ENCODE data around the gene CLASRP.
"Not testable (repeated sequence)": the region's sequence is repeated elsewhere in the genome, so short reads cannot be mapped to it uniquely, and the experiment has no call there.

CLASRP gene

GRCh38 chr19:45117167-45117594 is 78.3 kb downstream of the CLASRP start:
- Histone ChIP-seq H3K9me3 (replicated peaks; ENCODE audit: insufficient read depth, low read length) (no peaks in the 10 kb centered on the region), H3K79me2 (ENCODE audit: low read length) (peaks cover 87% of the 10 kb centered on the region), H3F3A (ENCODE audit: insufficient read depth, low read length) (peaks cover 30% of the 10 kb centered on the region), H3K27ac (ENCODE audit: low read length) (peak overlapping the region; percentile 88), H3K9me2 (replicated peaks; ENCODE audit: insufficient read depth, low read length) (no peaks in the 10 kb centered on the region), H3K4me1 (ENCODE audit: low read length) (peaks cover 28% of the 10 kb centered on the region), H3K4me3 (ENCODE audit: low read length) (no peak overlapping the region), H3K36me3 (replicated peaks; ENCODE audit: insufficient read depth, low read length) (no peaks in the 10 kb centered on the region), H2AFZ (ENCODE audit: low read length) (no peak overlapping the region), H3K9ac (ENCODE audit: low read length) (no peak overlapping the region), H3K4me2 (ENCODE audit: low read depth, low read length) (peak overlapping the region; percentile 75), H4K20me1 (ENCODE audit: insufficient read depth, low read length) (peaks cover 2% of the 10 kb centered on the region), H3K27me3 (replicated peaks; ENCODE audit: insufficient read depth, low read length) (no peaks in the 10 kb centered on the region)
- TF ChIP-seq EZH2 (optimal IDR thresholded peaks at IDR 0.05; ENCODE audit: low read depth, low read length) (no peak), CTCF (IDR thresholded peaks at IDR 0.05; ENCODE audit: low read length) (no peak), EZH2phosphoT487 (IDR thresholded peaks at IDR 0.05; ENCODE audit: low read length) (no peak)
- peak; percentile 85 for DNase-seq

- Histone ChIP-seq H2AFZ (ENCODE audit: low read length) (no peak overlapping the region), H3K4me2 (ENCODE audit: low read depth, low read length) (peak overlapping the region; percentile 75), H4K20me1 (ENCODE audit: insufficient read depth, low read length) (peaks cover 2% of the 10 kb centered on the region), H3F3A (ENCODE audit: insufficient read depth, low read length) (peaks cover 30% of the 10 kb centered on the region), H3K4me1 (ENCODE audit: low read length) (peaks cover 28% of the 10 kb centered on the region), H3K27me3 (replicated peaks; ENCODE audit: insufficient read depth, low read length) (no peaks in the 10 kb centered on the region), H3K4me3 (ENCODE audit: low read length) (no peak overlapping the region), H3K79me2 (ENCODE audit: low read length) (peaks cover 87% of the 10 kb centered on the region), H3K36me3 (replicated peaks; ENCODE audit: insufficient read depth, low read length) (no peaks in the 10 kb centered on the region), H3K9ac (ENCODE audit: low read length) (no peak overlapping the region), H3K9me3 (replicated peaks; ENCODE audit: insufficient read depth, low read length) (no peaks in the 10 kb centered on the region), H3K9me2 (replicated peaks; ENCODE audit: insufficient read depth, low read length) (no peaks in the 10 kb centered on the region), H3K27ac (ENCODE audit: low read length) (peak overlapping the region; percentile 88)
- TF ChIP-seq EZH2 (optimal IDR thresholded peaks at IDR 0.05; ENCODE audit: low read depth, low read length) (no peak), CTCF (IDR thresholded peaks at IDR 0.05; ENCODE audit: low read length) (no peak), EZH2phosphoT487 (IDR thresholded peaks at IDR 0.05; ENCODE audit: low read length) (no peak)
- no peak for DNase-seq
Observed at GRCh38 chr19:45117671-45118070, 78.8 kb downstream of the CLASRP start.

- Histone ChIP-seq H2AFZ (ENCODE audit: low read length) (no peak overlapping the region), H3K9me3 (replicated peaks; ENCODE audit: insufficient read depth, low read length) (no peaks in the 10 kb centered on the region), H3K9ac (ENCODE audit: low read length) (peak overlapping the region; percentile 53), H3K79me2 (ENCODE audit: low read length) (peaks cover 87% of the 10 kb centered on the region), H3K4me2 (ENCODE audit: low read depth, low read length) (peak overlapping the region; percentile 75), H3K4me3 (ENCODE audit: low read length) (peak overlapping the region; percentile 15; the same call in 1 of the 2 replicates), H3K4me1 (ENCODE audit: low read length) (peaks cover 28% of the 10 kb centered on the region), H3K27me3 (replicated peaks; ENCODE audit: insufficient read depth, low read length) (no peaks in the 10 kb centered on the region), H3K36me3 (replicated peaks; ENCODE audit: insufficient read depth, low read length) (no peaks in the 10 kb centered on the region), H3K9me2 (replicated peaks; ENCODE audit: insufficient read depth, low read length) (no peaks in the 10 kb centered on the region), H4K20me1 (ENCODE audit: insufficient read depth, low read length) (peaks cover 2% of the 10 kb centered on the region), H3F3A (ENCODE audit: insufficient read depth, low read length) (peaks cover 30% of the 10 kb centered on the region), H3K27ac (ENCODE audit: low read length) (peak overlapping the region; percentile 88)
- no peak for DNase-seq
- no peak for TF ChIP-seq EZH2phosphoT487 (IDR thresholded peaks at IDR 0.05; ENCODE audit: low read length)
Observed at GRCh38 chr19:45118106-45118505, 79.3 kb downstream of the CLASRP start.

- peaks cover 87% of the 10 kb centered on the region for H3K79me2 ChIP-seq (ENCODE audit: low read length)
- not testable (repeated sequence) for H3K9me3 ChIP-seq (replicated peaks; ENCODE audit: insufficient read depth, low read length); H2AFZ ChIP-seq (ENCODE audit: low read length); H3K36me3 ChIP-seq (replicated peaks; ENCODE audit: insufficient read depth, low read length); H3K9me2 ChIP-seq (replicated peaks; ENCODE audit: insufficient read depth, low read length); H3K27me3 ChIP-seq (replicated peaks; ENCODE audit: insufficient read depth, low read length); H4K20me1 ChIP-seq (ENCODE audit: insufficient read depth, low read length)
- peak overlapping the region; percentile 75 for H3K4me2 ChIP-seq (ENCODE audit: low read depth, low read length)
- H3K4me1 ChIP-seq (ENCODE audit: low read length): peaks cover 28% of the 10 kb centered on the region
- H3F3A ChIP-seq (ENCODE audit: insufficient read depth, low read length): peaks cover 30% of the 10 kb centered on the region
- peak; percentile 70 for DNase-seq
- peak overlapping the region; percentile 53 for H3K9ac ChIP-seq (ENCODE audit: low read length)
- peak overlapping the region; percentile 88 for H3K27ac ChIP-seq (ENCODE audit: low read length)
- H3K4me3 ChIP-seq (ENCODE audit: low read length): peak overlapping the region; percentile 29
Observed at GRCh38 chr19:45118591-45119355, 79.9 kb downstream of the CLASRP start.
